CD4-positive, alpha-beta T cell treated with Interleukin-17A for 1 hour (primary cell): ENCODE data around the gene CGN.
A peak's percentile ranks its signal among the peaks of the same experiment; 100 is the strongest.
"Not testable (repeated sequence)": the region's sequence is repeated elsewhere in the genome, so short reads cannot be mapped to it uniquely, and the experiment has no call there.

Experiments
- DNase-seq: peaks from one replicate; pipeline ENCODE4 v3.0.0-alpha.2; 2020

The CGN gene

GRCh38 chr1:151502859-151503780 lies 8.1 kb upstream of the CGN start:
- no peak for DNase-seq

- DNase-seq: no peak
Observed at GRCh38 chr1:151504252-151504651, 6.9 kb upstream of the CGN start.

- DNase-seq: no peak
Observed at GRCh38 chr1:151504759-151505158, 6.4 kb upstream of the CGN start.

GRCh38 chr1:151508833-151509232 lies 2.4 kb upstream of the CGN start:
- no peak for DNase-seq

GRCh38 chr1:151509350-151510019 lies 1.7 kb upstream of the CGN start:
- DNase-seq: no peak

GRCh38 chr1:151510020-151510405 lies 1.2 kb upstream of the CGN start:
- DNase-seq: no peak

- peak; percentile 9 for DNase-seq
Observed at GRCh38 chr1:151510614-151510956, 602 bp upstream of the CGN start.

GRCh38 chr1:151511636-151512215 lies 539 bp downstream of the CGN start:
- DNase-seq: peak; percentile 6

GRCh38 chr1:151512326-151512725 lies 1.1 kb downstream of the CGN start:
- no peak for DNase-seq

GRCh38 chr1:151512801-151513625 lies 1.8 kb downstream of the CGN start:
- DNase-seq: no peak

- DNase-seq: no peak
Observed at GRCh38 chr1:151513626-151514121, 2.5 kb downstream of the CGN start.

GRCh38 chr1:151514366-151514765 lies 3.2 kb downstream of the CGN start:
- no peak for DNase-seq

GRCh38 chr1:151515265-151515664 lies 4.1 kb downstream of the CGN start:
- no peak for DNase-seq

GRCh38 chr1:151516031-151516511 lies 4.9 kb downstream of the CGN start:
- no peak for DNase-seq

- no peak for DNase-seq
Observed at GRCh38 chr1:151518431-151518830, 7.2 kb downstream of the CGN start.

- DNase-seq: no peak
Observed at GRCh38 chr1:151518936-151519335, 7.7 kb downstream of the CGN start.

GRCh38 chr1:151519667-151520066 lies 8.5 kb downstream of the CGN start:
- DNase-seq: no peak

- DNase-seq: no peak
Observed at GRCh38 chr1:151520359-151520758, 9.2 kb downstream of the CGN start.

GRCh38 chr1:151522427-151522826 lies 11.2 kb downstream of the CGN start:
- DNase-seq: not testable (repeated sequence)

GRCh38 chr1:151523326-151523725 lies 12.1 kb downstream of the CGN start:
- no peak for DNase-seq

GRCh38 chr1:151524736-151525135 lies 13.5 kb downstream of the CGN start:
- no peak for DNase-seq

GRCh38 chr1:151526735-151527525 lies 15.7 kb downstream of the CGN start:
- no peak for DNase-seq
